ENCODE data around the gene ZNF574.

GRCh38 chr19:42051166-42052115 lies 24.5 kb upstream of the ZNF574 start:
- TF ChIP-seq CTCF (IDR thresholded peaks at IDR 0.05; ENCODE audit: low read depth, low read length, poor library complexity, severe bottlenecking) = no peak
- no peak for TF ChIP-seq EZH2phosphoT487 (IDR thresholded peaks at IDR 0.05; ENCODE audit: borderline replicate concordance, low read length)

All from DOHH2 (cell line).